OCI-LY1 (cell line): ENCODE data around the gene ATP11A.

Experiments
- EZH2 ChIP-seq: fragments of 200-600 bp; sonication (generic), shearing (Covaris generic); IDR thresholded peaks from 2 replicates; pipeline ENCODE4 v1.8.0; 2017; ENCODE audit warnings: borderline replicate concordance, mixed run types, mild to moderate bottlenecking, antibody characterized with exemption, low read length, moderate library complexity, mixed read lengths
- TF ChIP-seq, protein P1 (sequence below): fragments of 200-600 bp; sonication (generic), shearing (Covaris generic); IDR thresholded peaks from 2 replicates; pipeline ENCODE4 v1.5.1; 2017; ENCODE audit warnings: mild to moderate bottlenecking, antibody characterized with exemption, low read length, moderate library complexity, mixed read lengths

GRCh38 chr13:112733112-112733511 is 43.3 kb downstream of the ATP11A start:
- TF ChIP-seq, protein P1, sequence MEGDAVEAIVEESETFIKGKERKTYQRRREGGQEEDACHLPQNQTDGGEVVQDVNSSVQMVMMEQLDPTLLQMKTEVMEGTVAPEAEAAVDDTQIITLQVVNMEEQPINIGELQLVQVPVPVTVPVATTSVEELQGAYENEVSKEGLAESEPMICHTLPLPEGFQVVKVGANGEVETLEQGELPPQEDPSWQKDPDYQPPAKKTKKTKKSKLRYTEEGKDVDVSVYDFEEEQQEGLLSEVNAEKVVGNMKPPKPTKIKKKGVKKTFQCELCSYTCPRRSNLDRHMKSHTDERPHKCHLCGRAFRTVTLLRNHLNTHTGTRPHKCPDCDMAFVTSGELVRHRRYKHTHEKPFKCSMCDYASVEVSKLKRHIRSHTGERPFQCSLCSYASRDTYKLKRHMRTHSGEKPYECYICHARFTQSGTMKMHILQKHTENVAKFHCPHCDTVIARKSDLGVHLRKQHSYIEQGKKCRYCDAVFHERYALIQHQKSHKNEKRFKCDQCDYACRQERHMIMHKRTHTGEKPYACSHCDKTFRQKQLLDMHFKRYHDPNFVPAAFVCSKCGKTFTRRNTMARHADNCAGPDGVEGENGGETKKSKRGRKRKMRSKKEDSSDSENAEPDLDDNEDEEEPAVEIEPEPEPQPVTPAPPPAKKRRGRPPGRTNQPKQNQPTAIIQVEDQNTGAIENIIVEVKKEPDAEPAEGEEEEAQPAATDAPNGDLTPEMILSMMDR: no peak
- no peak for TF ChIP-seq EZH2
